HL-60 (cell line): ENCODE data around the gene DYNC2LI1.

ENCODE experiments used
- DNase-seq, 2 experiments: peaks; one replicate each; pipeline ENCODE4 v3.0.0-alpha.2; 2010 to 2020; ENCODE audit warnings: low read depth in 1 of 2, low spot score in 1 of 2
- H3K27ac ChIP-seq: fragments of 250-450 bp; sonication (Bioruptor Pico); replicated peaks from 2 replicates; pipeline ENCODE4 v1.5.1; 2020; ENCODE audit warnings: mild to moderate bottlenecking, moderate library complexity
- H3K27me3 ChIP-seq: fragments of 250-450 bp; sonication (Bioruptor Pico); 2 replicates; pipeline ENCODE4 v1.5.1; 2021; ENCODE audit warnings: mild to moderate bottlenecking, moderate library complexity; ENCODE audit not compliant: insufficient read depth, poor library complexity, severe bottlenecking
- H3K4me3 ChIP-seq: replicated peaks from 2 replicates; pipeline ENCODE4 v1.5.1; 2011; ENCODE audit warnings: mild to moderate bottlenecking, control low read depth, low read length; ENCODE audit not compliant: insufficient read depth
- GABPA ChIP-seq: IDR thresholded peaks from 2 replicates; pipeline ENCODE4 v1.6.1; 2012; ENCODE audit warnings: low read depth
- POLR2AphosphoS5 ChIP-seq: IDR thresholded peaks from 2 replicates; pipeline ENCODE4 v1.6.1; 2012; ENCODE audit warnings: low read depth
- SPI1 ChIP-seq: IDR thresholded peaks from 2 replicates; pipeline ENCODE4 v1.6.1; 2012; ENCODE audit warnings: low read depth, mild to moderate bottlenecking, borderline replicate concordance
- TF ChIP-seq, protein P1 (sequence below): IDR thresholded peaks from 2 replicates; pipeline ENCODE4 v1.6.1; 2012; ENCODE audit warnings: low read depth; ENCODE audit not compliant: insufficient replicate concordance
- TF ChIP-seq, protein P2 (sequence below): IDR thresholded peaks from one replicate; pipeline ENCODE4 v1.5.1; 2011; ENCODE audit warnings: low read length, control low read depth, inconsistent platforms; ENCODE audit not compliant: insufficient read depth

Gene DYNC2LI1

DNA sequence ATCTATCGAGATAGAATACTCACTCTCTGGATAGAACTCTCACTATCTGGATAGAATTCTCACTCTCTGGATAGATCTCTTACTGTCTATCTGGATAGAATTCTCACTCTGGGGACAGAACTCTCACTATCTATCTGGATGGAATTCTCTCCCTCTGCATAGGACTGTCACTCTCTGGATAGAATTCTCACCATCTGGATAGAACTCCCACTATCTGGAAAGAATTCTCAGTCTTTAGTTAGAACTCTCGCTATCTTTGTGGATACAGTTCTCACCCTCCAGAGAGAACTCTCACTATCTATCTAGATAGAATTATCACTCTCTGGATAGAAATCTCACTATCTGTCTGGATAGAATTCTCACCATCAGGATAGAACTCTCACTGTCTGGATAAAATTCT, 81.5 kb downstream of the DYNC2LI1 start:
- TF ChIP-seq, protein P1, sequence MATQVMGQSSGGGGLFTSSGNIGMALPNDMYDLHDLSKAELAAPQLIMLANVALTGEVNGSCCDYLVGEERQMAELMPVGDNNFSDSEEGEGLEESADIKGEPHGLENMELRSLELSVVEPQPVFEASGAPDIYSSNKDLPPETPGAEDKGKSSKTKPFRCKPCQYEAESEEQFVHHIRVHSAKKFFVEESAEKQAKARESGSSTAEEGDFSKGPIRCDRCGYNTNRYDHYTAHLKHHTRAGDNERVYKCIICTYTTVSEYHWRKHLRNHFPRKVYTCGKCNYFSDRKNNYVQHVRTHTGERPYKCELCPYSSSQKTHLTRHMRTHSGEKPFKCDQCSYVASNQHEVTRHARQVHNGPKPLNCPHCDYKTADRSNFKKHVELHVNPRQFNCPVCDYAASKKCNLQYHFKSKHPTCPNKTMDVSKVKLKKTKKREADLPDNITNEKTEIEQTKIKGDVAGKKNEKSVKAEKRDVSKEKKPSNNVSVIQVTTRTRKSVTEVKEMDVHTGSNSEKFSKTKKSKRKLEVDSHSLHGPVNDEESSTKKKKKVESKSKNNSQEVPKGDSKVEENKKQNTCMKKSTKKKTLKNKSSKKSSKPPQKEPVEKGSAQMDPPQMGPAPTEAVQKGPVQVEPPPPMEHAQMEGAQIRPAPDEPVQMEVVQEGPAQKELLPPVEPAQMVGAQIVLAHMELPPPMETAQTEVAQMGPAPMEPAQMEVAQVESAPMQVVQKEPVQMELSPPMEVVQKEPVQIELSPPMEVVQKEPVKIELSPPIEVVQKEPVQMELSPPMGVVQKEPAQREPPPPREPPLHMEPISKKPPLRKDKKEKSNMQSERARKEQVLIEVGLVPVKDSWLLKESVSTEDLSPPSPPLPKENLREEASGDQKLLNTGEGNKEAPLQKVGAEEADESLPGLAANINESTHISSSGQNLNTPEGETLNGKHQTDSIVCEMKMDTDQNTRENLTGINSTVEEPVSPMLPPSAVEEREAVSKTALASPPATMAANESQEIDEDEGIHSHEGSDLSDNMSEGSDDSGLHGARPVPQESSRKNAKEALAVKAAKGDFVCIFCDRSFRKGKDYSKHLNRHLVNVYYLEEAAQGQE = no peak
- TF ChIP-seq POLR2AphosphoS5 (no peak), GABPA (no peak), SPI1 (no peak)
- TF ChIP-seq, protein P2, sequence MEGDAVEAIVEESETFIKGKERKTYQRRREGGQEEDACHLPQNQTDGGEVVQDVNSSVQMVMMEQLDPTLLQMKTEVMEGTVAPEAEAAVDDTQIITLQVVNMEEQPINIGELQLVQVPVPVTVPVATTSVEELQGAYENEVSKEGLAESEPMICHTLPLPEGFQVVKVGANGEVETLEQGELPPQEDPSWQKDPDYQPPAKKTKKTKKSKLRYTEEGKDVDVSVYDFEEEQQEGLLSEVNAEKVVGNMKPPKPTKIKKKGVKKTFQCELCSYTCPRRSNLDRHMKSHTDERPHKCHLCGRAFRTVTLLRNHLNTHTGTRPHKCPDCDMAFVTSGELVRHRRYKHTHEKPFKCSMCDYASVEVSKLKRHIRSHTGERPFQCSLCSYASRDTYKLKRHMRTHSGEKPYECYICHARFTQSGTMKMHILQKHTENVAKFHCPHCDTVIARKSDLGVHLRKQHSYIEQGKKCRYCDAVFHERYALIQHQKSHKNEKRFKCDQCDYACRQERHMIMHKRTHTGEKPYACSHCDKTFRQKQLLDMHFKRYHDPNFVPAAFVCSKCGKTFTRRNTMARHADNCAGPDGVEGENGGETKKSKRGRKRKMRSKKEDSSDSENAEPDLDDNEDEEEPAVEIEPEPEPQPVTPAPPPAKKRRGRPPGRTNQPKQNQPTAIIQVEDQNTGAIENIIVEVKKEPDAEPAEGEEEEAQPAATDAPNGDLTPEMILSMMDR = no peak
- Histone ChIP-seq H3K27me3 (no peaks in the 10 kb centered on the region), H3K27ac (no peak overlapping the region), H3K4me3 (no peak overlapping the region)
- no peak for DNase-seq
